DND-41 (cell line): Measurements from ENCODE around the gene RPS6KC1.

Source experiments
- CTCF ChIP-seq: IDR thresholded peaks from 2 replicates; pipeline ENCODE4 v1.5.1; 2012; ENCODE audit warnings: borderline replicate concordance, low read length, moderate library complexity, mild to moderate bottlenecking; ENCODE audit not compliant: poor library complexity, severe bottlenecking; ENCODE audit errors: extremely low read depth
- EZH2 ChIP-seq: IDR thresholded peaks from 3 replicates; pipeline ENCODE4 v1.6.1; 2012; ENCODE audit warnings: borderline replicate concordance, low read depth, mild to moderate bottlenecking, moderate library complexity, low read length, inconsistent platforms; ENCODE audit not compliant: severe bottlenecking

DNA sequence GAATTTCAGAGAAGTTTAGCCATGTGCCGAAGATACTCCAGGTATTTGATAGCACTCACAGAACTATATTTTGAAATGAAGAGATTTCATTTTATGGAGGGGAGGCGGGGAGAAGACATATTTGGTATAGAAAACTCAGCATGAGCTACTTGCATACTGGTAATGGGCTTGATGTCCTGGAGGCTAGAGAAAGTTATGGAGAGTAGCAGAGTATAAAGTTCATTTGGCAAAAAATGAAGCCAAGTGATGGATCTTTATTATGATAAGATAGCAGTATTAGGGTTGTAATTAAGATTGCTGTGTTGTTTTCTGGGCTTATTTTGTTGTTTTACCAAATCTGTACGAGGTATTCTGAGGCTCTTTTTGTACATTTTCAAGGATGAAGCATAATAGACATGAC lies 72.0 kb downstream of the RPS6KC1 start:
- TF ChIP-seq CTCF (no peak), EZH2 (no peak)
